GM12878 (cell line): ENCODE measurements around the gene BPIFA3. TPM values are rescaled to one million over a fixed set of nuclear protein-coding genes. Genes with fewer than 3 reads are reported as not detected.

Experiments
- ATAC-seq: fragments of 200-7000 bp; cut with Tn5 transposase; 3 replicates; pipeline ENCODE4 v1.9.1; 2020; ENCODE audit warnings: mild to moderate bottlenecking, moderate library complexity
- BruUV-seq: library from RNA; stranded (reverse); fragments of 400-500 nt; replicated peaks from 2 replicates; lab custom pipeline; 2021; lab: Mats Ljungman, UMichigan
- CTCF ChIA-PET: fragments of 300-600 bp; sonication (Branson Sonifier 250); formaldehyde crosslinking; extraction: SDS; loops from one replicate; lab custom pipeline; 2021; ENCODE audit warnings: inconsistent platforms; lab: Yijun Ruan, JAX
- POLR2A ChIA-PET: fragments of 350-600 bp; formaldehyde crosslinking; extraction: SDS; loops from one replicate; lab custom pipeline; 2021; ENCODE audit warnings: inconsistent platforms; lab: Charles Lee
- RAD21 ChIA-PET: fragments of 300-600 bp; sonication (Branson Sonifier 250); formaldehyde crosslinking; loops from one replicate; lab custom pipeline; 2023; ENCODE audit warnings: antibody characterized with exemption; ENCODE audit not compliant: unreplicated experiment; lab: Charles Lee
- SMC1A ChIA-PET: fragments of 300-600 bp; sonication (Branson Sonifier 250); formaldehyde crosslinking; loops from one replicate; lab custom pipeline; 2023; ENCODE audit not compliant: unreplicated experiment, uncharacterized antibody; lab: Charles Lee
- DNase-seq: peaks from one replicate; pipeline ENCODE4 v3.0.0-alpha.2; 2011; ENCODE audit warnings: low read depth, low spot score
- FAIRE-seq: peaks from 3 replicates; lab custom pipeline; 2011; peaks lifted over from hg19 to GRCh38; lab: Jason Lieb, UNC
- H2AFZ ChIP-seq: 2 replicates; pipeline ENCODE4 v1.6.0; 2011; ENCODE audit warnings: low read depth, low read length, control low read depth; ENCODE audit not compliant: control insufficient read depth
- H3K27ac ChIP-seq: 2 replicates; pipeline ENCODE4 v1.5.1; 2011; ENCODE audit warnings: control low read depth; ENCODE audit not compliant: control insufficient read depth, insufficient read depth
- H3K27me3 ChIP-seq, 2 experiments: replicated peaks in 1 of 2; 2 replicates each; pipeline versions ENCODE4 v1.6.0 to v1.6.1; 2011; ENCODE audit warnings: low read length in 1 of 2; ENCODE audit not compliant: control insufficient read depth in 2 of 2, insufficient read depth in 2 of 2
- H3K36me3 ChIP-seq, 2 experiments: 2 replicates each; pipeline ENCODE4 v1.5.1; 2011; ENCODE audit warnings: low read length in 1 of 2; ENCODE audit not compliant: control insufficient read depth in 2 of 2, insufficient read depth in 2 of 2
- H3K4me1 ChIP-seq: 2 replicates; pipeline ENCODE4 v1.6.1; 2011; ENCODE audit warnings: mild to moderate bottlenecking, low read length, moderate library complexity, mixed read lengths; ENCODE audit not compliant: control insufficient read depth, insufficient read depth
- H3K4me2 ChIP-seq: 2 replicates; pipeline ENCODE4 v1.6.0; 2011; ENCODE audit warnings: control low read depth; ENCODE audit not compliant: control insufficient read depth, insufficient read depth
- H3K4me3 ChIP-seq: fragments of 200-600 bp; sonication (generic); 2 replicates; pipeline ENCODE4 v1.5.1; 2016
- H3K79me2 ChIP-seq: 2 replicates; pipeline ENCODE4 v1.6.0; 2011; ENCODE audit warnings: low read length; ENCODE audit not compliant: control insufficient read depth, insufficient read depth
- H3K9ac ChIP-seq: 2 replicates; pipeline ENCODE4 v1.8.0; 2011; ENCODE audit warnings: low read length, control low read depth, mixed read lengths; ENCODE audit not compliant: control insufficient read depth, insufficient read depth
- H3K9me3 ChIP-seq: replicated peaks from 3 replicates; pipeline ENCODE4 v1.5.1; 2011; ENCODE audit warnings: mild to moderate bottlenecking, low read length; ENCODE audit not compliant: control insufficient read depth, insufficient read depth
- H4K20me1 ChIP-seq: 2 replicates; pipeline ENCODE4 v1.6.0; 2011; ENCODE audit not compliant: control insufficient read depth, insufficient read depth
- BRCA1 ChIP-seq: IDR thresholded peaks from 2 replicates; pipeline ENCODE4 v1.6.1; 2011; ENCODE audit warnings: low read depth, low read length, improper control_type of control experiment
- EP300 ChIP-seq, 2 experiments: fragments of 150-350 bp in 1 of 2; IDR thresholded peaks; 2 replicates each; pipeline ENCODE4 v1.6.1; 2011 to 2012; ENCODE audit warnings: low read depth in 2 of 2, low read length in 2 of 2, borderline replicate concordance in 1 of 2, improper control_type of control experiment in 1 of 2, inconsistent platforms in 1 of 2; ENCODE audit not compliant: control insufficient read depth in 1 of 2
- FOXK2 ChIP-seq: fragments of 450-650 bp; IDR thresholded peaks from 2 replicates; pipeline ENCODE4 v1.6.1; 2017; ENCODE audit warnings: mild to moderate bottlenecking, moderate library complexity
- IRF5 ChIP-seq: fragments of 450-650 bp; IDR thresholded peaks from 2 replicates; pipeline ENCODE4 v1.6.1; 2017; ENCODE audit warnings: borderline replicate concordance
- PRDM15 ChIP-seq: fragments of 450-650 bp; formaldehyde crosslinking; IDR thresholded peaks from 2 replicates; pipeline ENCODE4 v1.4.0; 2020; ENCODE audit warnings: mild to moderate bottlenecking, moderate library complexity
- STAT1 ChIP-seq: fragments of 450-650 bp; conservative IDR thresholded peaks from 2 replicates; pipeline ENCODE4 v1.6.1; 2014; ENCODE audit warnings: antibody characterized with exemption, mild to moderate bottlenecking
- ZBED1 ChIP-seq: IDR thresholded peaks from 2 replicates; pipeline ENCODE4 v1.6.1; 2016; ENCODE audit warnings: borderline replicate concordance
- WGBS: methylation state at CpG from one replicate; pipeline ENCODE4 v1.1.6; 2016; ENCODE audit warnings: low lambda C conversion rate; ENCODE audit not compliant: insufficient replicate concordance, insufficient coverage; ENCODE audit errors: missing lambda C conversion rate; 5-methylcytosine and 5-hydroxymethylcytosine counted together
- in situ Hi-C: fragments of 300-500 bp; cut with MboI; formaldehyde crosslinking; loops from 9 replicates; pipeline ENCODE4 v1.14.3; 2018; ENCODE audit warnings: mixed read lengths
- intact Hi-C: fragments of 100-400 bp; cut with micrococcal nuclease; formaldehyde crosslinking; loops from one replicate; pipeline ENCODE4 v1.14.2; 2022; ENCODE audit not compliant: unreplicated experiment
- polyA plus RNA-seq, 11 experiments: library from polyadenylated mRNA; depleted of rRNA in 4 of 11; unstranded in 6 of 11; stranded (reverse) in 5 of 11; fragments of >200 nt; fragmentation: Nextera tagmentation in 4 of 11; fragmentation: Illumina TruSeq in 1 of 11; extraction: Ambion mirVana in 4 of 11; extraction: Trizol in 1 of 11; gene quantifications; 1 replicate in 1 of 11; 2 replicates in 10 of 11; pipeline versions ENCODE4 v1.2.1 to v1.2.3, GENCODE V29; 2011 to 2016; ENCODE audit warnings: inconsistent platforms in 2 of 11, missing spikeins in 2 of 11, low read depth in 1 of 11
- total RNA-seq, 4 experiments: library from RNA; depleted of rRNA in 3 of 4; stranded (reverse); fragments of >200 nt in 3 of 4; fragmentation: Illumina TruSeq in 1 of 4; extraction: Trizol in 1 of 4; gene quantifications; 2 replicates each; pipeline versions ENCODE4 v1.2.1 to v1.2.3, GENCODE V29; 2013 to 2021

BPIFA3 gene
- total and polyA plus RNA-seq, 10 of the 15 experiments (the other 5 are each of a cell fraction or from before 2014, with no cell fraction given) = not detected

- no peaks in the 10 kb centered on the region for H4K20me1 ChIP-seq
- POLR2A ChIA-PET = no interaction called here
- CTCF ChIA-PET = no interaction called here
- no peak overlapping the region for H3K4me2 ChIP-seq
- RAD21 ChIA-PET = no interaction called here
- ATAC-seq (no peak), FAIRE-seq (no peak), DNase-seq (no peak)
- no peak overlapping the region for H3K27ac ChIP-seq
- H3K27me3 ChIP-seq = peaks cover 0 to 2% of the 10 kb centered on the region in 2 experiments; a peak in 1 of 4 replicates
- no peak overlapping the region for H3K9ac ChIP-seq
- H3K36me3 ChIP-seq = no peaks in the 10 kb centered on the region
- no peak overlapping the region for H2AFZ ChIP-seq
- H3K9me3 ChIP-seq = peaks cover 2% of the 10 kb centered on the region; the same call in 1 of the 3 replicates
- H3K79me2 ChIP-seq = no peaks in the 10 kb centered on the region
- in situ Hi-C loops (no loop called here), intact Hi-C loops (loop anchor here (10.0 kb wide), 1 partner anchor 64 kb away; no protein-coding TSS in a partner anchor)
- BruUV-seq = no TSS peak
- no peaks in the 10 kb centered on the region for H3K4me1 ChIP-seq
- WGBS = 58% methylated on average over 6 of the region's 6 CpGs
- SMC1A ChIA-PET = no interaction called here
- no peak for TF ChIP-seq STAT1
- TF ChIP-seq FOXK2 = no peak
- TF ChIP-seq IRF5 = no peak
- no peak for TF ChIP-seq ZBED1
- no peak for TF ChIP-seq PRDM15 (CRISPR knock-in tag)
- no peak for TF ChIP-seq BRCA1
- TF ChIP-seq EP300 (IDR thresholded peaks at IDR 0.05; ENCODE audit: borderline replicate concordance in 1 of 2, control insufficient read depth in 1 of 2, low read depth in 2 of 2, low read length in 2 of 2) = no peak
- H3K4me3 ChIP-seq = no peak overlapping the region
These were observed 38.4 kb upstream of the BPIFA3 start for GRCh38 chr20:33178726-33179125.
